Measurements from ENCODE around the gene CLEC14A. TPM values are rescaled to one million over a fixed set of nuclear protein-coding genes. Genes with fewer than 3 reads are reported as not detected.

CLEC14A gene
- total and polyA plus RNA-seq, 4 donors, result 6.4 to 7.3 (median 7.1) TPM

- TF ChIP-seq GABPA (IDR thresholded peaks at IDR 0.05 in 1 of 2, conservative IDR thresholded peaks at IDR 0.05 in 1 of 2), result no peak
- TF ChIP-seq FOXA1 (IDR thresholded peaks at IDR 0.05), result no peak
- TF ChIP-seq ZBTB33 (IDR thresholded peaks at IDR 0.05), result no peak
- no peak for TF ChIP-seq CTCF (IDR thresholded peaks at IDR 0.05; ENCODE audit: low read depth, low read length, missing input control)
- TF ChIP-seq MAX (IDR thresholded peaks at IDR 0.05), result no peak
- TF ChIP-seq REST (IDR thresholded peaks at IDR 0.05), result no peak
- no peak for TF ChIP-seq JUND (IDR thresholded peaks at IDR 0.05)
- no peak for TF ChIP-seq NR2F2 (IDR thresholded peaks at IDR 0.05)
- no peak for TF ChIP-seq RXRA (IDR thresholded peaks at IDR 0.05)
- no peak for TF ChIP-seq SP1 (IDR thresholded peaks at IDR 0.05)
- TF ChIP-seq EGR1 (IDR thresholded peaks at IDR 0.05; ENCODE audit: low read depth in 2 of 2), result no peak
- no peak for TF ChIP-seq YY1 (IDR thresholded peaks at IDR 0.05)
- no peak for TF ChIP-seq HNF4A (conservative IDR thresholded peaks at IDR 0.05)
- no peak for TF ChIP-seq TAF1 (conservative IDR thresholded peaks at IDR 0.05)
- no peak for TF ChIP-seq RAD21 (IDR thresholded peaks at IDR 0.05)
- no peak for TF ChIP-seq FOXA2 (IDR thresholded peaks at IDR 0.05)
- TF ChIP-seq ATF3 (IDR thresholded peaks at IDR 0.05), result no peak
- no peak for TF ChIP-seq HNF4G (IDR thresholded peaks at IDR 0.05)
- Histone ChIP-seq H3K36me3 (ENCODE audit: control insufficient read depth in 4 of 4, insufficient read depth in 3 of 4, low read depth in 1 of 4, low read length in 3 of 4) (no peaks in the 10 kb centered on the region), H3K9ac (ENCODE audit: low read depth in 1 of 2, low read length in 2 of 2) (no peak overlapping the region), H3K4me1 (ENCODE audit: control insufficient read depth in 4 of 4, insufficient read depth in 4 of 4, low read length in 3 of 4) (no peaks in the 10 kb centered on the region), H3K9me3 (ENCODE audit: control insufficient read depth in 4 of 4, low read length in 3 of 4) (peaks cover 0 to 2% (median 0%) of the 10 kb centered on the region in 4 donors), H3K27ac (ENCODE audit: low read depth in 1 of 2, low read length in 2 of 2) (no peak overlapping the region), H3K4me3 (ENCODE audit: low read depth in 1 of 3, low read length in 3 of 3) (no peak overlapping the region), H3K27me3 (ENCODE audit: control insufficient read depth in 4 of 4, insufficient read depth in 4 of 4, low read length in 3 of 4) (peaks cover 0 to 3% (median 0%) of the 10 kb centered on the region in 4 donors)
- WGBS, result 90% methylated on average over 1 of the region's 1 CpG
- DNase-seq (ENCODE audit: low spot score), result no peak
These were observed 23.7 kb upstream of the CLEC14A start for GRCh38 chr14:38279572-38279971.
